Amniotic epithelial cell (primary cell): ENCODE measurements around the gene DSC3.

Experiments used
- DNase-seq: peaks from one replicate; pipeline ENCODE4 v3.0.0-alpha.2; 2010; ENCODE audit warnings: low read depth

DSC3 gene

GRCh38 chr18:31042406-31043181 lies at the start of gene DSC3:
TSS of gene DSC3 (minus strand) at chr18:31042742. CDS start at chr18:31042660, 82 bp downstream.
- DNase-seq, result peak; percentile 85

- no peak for DNase-seq
Observed at GRCh38 chr18:31091350-31091749, 48.8 kb upstream of the DSC3 start.

DNA sequence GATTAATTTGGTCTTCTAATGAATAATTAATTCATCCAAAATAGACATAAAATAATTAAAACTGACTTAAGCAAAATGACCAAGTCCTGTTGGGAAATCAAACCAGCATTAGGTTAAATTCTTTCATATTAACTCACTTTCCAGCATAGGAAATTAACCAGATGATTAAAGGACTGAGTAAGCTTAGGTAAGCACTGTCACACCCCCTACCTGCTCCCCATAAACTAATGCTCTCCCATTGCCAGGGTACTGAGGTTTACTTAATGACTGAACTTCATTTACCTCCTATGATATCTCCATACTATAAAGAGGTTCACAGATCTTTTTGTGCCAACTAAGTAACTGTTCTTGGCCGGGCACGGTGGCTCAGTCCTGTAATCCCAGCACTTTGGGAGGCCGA lies 46.0 kb upstream of the DSC3 start:
- no peak for DNase-seq

GRCh38 chr18:31079973-31080372 lies 37.4 kb upstream of the DSC3 start:
- no peak for DNase-seq

DNA sequence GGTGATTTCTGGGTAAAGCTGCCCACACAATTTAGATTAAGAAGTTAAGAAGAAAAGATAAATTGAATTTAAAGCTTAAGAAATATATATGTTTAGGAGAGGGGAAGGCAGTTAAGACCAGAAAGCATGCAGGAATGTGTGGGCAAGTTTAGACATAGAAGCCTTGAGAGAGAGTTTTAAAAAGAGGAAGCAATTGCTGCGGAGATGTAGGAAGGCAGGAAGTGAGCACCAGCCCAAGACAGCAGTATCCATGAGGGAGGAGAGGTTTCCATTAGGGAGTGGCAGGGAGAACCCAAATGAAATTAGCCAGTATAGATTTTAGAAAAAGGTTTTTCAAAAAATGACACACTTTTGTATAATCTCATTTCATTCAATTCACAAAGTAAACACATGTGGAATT lies 35.3 kb upstream of the DSC3 start:
- DNase-seq, result no peak

DNA sequence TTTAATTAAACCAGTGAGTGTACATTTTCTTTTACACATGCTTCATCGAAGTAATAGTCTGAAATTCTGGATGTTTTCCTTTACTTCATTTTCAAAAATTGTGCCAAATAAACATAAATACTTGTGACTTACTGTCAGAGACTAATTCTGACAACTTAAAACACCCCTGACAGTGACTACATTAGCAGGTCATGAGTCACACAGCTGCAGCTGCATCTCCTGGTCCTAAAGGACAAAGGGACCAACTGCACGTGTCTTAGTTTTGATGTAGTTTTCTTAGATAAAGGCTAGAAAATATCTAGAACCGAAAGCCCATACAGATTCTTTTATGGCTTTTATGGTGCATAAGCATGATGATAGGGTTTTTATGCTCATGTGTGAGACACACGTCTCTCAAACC lies 29.6 kb upstream of the DSC3 start:
- DNase-seq, result no peak

DNA sequence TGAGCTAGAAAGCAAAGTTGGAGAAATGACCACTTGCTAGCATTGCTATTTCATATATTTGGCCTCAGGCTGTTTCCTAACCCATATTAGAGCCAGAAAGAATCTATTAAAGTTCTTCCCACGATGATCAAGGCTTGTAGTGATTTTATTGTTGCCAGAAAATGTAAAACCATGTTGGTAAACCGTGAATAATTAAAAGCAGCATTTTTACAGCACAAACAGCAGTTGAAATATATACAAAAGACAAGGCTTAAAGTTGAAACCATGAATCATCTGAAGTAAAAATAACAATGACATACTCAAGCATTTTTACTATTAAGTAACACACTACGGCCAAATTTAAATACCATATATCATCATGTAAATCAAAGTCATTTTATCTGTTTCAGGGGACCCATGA lies 27.7 kb upstream of the DSC3 start:
- DNase-seq, result peak; percentile 50

DNA sequence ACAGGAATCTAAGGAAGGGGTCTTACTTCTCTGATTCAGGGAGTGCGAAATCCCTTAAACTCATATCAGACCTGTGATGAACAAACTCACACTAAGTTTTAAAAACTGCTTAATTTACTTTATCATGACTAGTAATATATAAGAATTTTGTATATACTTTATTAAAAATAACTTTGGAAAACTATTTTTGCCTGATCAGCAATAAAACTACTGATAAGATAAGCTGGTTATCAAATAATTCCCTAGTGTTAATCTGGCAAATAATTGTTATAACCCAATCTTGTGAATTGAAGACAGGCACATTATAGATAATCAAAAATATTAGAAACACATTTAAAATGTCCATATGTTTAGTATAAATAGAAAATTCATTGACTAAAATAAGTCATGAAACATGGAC lies 23.7 kb upstream of the DSC3 start:
- DNase-seq, result no peak

DNA sequence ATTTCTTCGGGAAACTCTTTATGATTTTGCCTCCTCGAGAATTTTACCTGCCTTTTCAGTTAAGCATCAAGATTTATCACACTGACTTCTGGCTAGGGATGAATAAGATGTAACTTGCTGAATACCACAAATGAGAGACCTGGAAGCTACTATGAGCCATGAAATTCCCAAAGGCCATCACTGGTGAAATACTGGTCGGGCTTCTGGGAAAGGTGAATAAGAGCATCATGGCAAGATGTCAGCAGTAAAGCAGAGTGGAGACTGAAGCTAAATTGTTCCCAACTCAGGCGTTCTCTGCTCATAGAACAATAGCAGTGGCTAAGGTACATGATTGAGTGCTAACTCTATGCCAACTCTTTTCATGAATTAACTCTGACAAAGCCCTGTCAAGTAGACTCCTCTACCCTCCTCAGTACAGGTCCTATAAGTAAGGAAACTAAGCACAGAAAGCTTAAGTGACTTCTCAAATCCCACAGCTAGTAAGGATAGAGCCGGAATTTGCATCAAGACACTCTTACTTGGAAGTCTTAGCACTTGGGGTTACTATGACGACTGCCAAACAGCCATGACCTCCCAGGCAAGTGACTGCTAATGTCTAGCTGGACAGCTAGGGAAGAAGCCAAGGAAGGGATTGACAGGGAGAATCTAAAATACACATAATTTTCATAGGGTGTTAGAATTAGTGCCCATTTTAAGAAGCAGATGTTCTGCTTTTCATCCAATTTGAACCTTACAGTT lies 22.7 kb upstream of the DSC3 start:
- DNase-seq, result no peak

- peak; percentile 52 for DNase-seq
Observed at GRCh38 chr18:31064130-31064529, 21.6 kb upstream of the DSC3 start.

DNA sequence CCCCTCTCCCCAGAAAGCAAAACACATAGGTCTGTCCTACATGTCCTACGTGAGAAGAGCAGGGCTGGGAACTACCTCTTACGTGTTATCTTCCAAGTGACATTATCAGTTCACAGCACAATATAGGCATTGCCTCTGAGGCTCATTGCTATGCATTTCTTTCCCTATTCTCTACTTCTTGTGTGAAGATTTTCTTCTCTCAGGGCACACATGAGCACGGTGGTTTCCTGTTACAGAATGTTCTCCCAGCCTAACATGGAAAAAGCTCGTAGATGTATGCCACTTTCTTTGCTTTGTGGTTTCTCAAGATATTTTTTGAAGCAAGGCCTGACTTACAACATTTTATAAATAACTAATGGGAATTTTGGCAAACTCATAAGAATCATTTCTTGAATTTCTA lies 19.4 kb upstream of the DSC3 start:
- peak; percentile 73 for DNase-seq

GRCh38 chr18:31058897-31059296 lies 16.4 kb upstream of the DSC3 start:
- no peak for DNase-seq

GRCh38 chr18:31057917-31058316 lies 15.4 kb upstream of the DSC3 start:
- no peak for DNase-seq

DNA sequence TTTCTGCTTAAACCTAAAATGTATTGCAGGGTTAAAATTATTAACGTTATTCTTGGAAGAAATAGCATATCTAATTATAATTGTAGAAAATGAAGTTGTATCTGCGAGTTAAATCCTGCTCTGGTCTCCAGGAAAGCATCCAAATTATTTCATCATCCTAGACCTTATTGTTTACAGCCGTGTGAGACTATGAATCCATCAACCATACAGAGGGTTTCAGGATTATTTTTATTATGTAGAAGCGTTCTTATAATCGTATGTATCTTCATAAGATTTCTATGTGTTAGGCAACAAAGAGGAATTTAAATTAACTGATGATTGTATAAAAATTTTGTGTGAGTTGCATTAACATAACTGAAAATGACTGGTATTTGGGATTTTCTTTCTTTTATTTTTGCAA lies 14.5 kb upstream of the DSC3 start:
- peak; percentile 74 for DNase-seq

DNA sequence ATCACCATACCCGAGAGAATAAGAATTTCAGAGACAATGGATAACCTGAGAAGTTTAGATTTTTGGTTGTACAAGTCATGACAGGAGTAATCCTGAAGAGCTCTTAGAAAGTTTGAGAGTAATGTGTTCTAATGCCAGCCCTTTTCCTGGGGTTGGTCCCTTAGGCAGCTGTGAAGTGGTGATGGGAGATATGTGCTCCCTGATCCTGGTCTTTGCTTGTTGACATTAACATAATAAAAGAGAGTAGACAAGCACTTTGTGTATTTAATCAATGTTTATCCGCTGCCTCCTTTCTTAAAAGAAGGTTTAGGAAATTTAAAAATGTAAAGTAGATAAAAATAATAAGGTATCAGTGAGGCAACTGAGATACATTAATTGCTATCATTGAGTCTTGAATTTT lies 13.8 kb upstream of the DSC3 start:
- no peak for DNase-seq

GRCh38 chr18:31050635-31051034 lies 8.1 kb upstream of the DSC3 start:
- no peak for DNase-seq

DNA sequence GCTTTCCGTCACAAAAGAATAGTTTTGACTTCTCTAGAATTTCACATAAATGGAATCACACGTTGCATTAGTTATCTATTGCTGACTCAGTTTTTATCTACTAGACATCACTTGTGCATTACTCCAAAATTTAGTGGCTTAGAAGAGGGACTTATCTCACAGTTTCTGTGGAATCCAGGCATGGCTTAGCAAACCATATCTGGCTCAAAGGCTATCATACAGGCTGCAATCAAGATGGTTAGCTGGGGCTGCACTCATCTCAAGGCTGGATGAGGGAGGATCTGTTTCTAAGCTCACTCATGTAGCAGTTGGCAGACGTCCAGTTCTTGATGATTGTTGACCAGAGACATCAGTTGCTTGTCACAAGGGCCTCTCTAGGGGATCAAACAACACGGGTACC lies 6.6 kb upstream of the DSC3 start:
- DNase-seq, result peak; percentile 96

- no peak for DNase-seq
Observed at GRCh38 chr18:31048216-31048615, 5.7 kb upstream of the DSC3 start.

DNA sequence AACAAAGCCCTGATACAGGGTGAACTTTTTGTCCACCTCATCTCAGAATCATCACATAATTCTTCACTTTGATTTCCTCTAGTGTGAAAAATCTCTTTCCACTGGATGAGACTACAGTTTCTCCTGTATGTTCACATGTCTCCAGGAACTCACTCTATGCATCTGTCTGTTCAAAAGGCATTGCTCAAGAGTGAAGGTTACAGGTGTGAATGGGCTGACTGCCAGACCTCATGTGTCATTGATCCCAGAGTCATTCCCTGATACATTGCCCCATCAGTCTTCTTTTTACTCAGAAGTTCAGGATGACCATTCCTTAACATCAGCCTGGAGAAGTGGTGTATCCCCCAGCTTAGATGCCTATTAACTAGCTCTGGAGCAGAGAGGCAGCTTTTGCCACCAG lies 4.4 kb upstream of the DSC3 start:
- DNase-seq, result no peak

DNA sequence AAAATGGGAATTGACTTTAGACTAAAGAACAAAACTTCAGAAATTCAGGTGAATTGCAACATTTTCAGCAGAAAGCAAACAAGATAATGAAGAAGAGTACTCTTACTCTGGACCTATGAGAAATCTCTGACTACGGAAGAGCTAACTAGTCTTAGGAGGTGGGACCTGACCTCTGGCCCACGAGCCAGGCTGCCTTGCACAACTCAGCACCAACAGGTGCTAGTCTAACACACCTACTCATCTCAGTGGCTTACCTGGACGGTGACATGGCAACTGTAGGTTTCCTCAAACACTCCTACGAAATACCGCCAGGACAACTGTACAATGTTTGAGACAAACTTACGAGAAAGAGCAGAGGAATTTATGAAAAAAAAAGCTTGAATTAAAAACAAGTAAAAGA lies 3.1 kb upstream of the DSC3 start:
- no peak for DNase-seq

DNA sequence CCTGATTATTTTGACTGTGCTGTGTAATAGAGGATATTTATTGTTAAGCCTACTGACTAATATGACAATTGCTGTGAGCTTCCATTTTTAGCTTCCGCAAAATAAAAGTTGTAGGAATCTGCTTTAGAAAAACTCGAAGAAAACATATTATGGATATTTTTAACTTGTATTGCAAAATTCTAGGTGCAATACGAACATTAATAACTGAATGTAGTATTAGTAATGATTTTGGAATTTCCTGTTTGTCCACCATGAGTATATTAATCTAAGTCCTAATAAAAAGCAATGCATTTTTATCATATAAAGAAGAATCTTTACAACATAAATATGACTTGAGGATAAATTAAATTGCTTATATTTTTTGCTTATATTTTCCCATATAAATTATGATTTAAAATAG lies 2.4 kb upstream of the DSC3 start:
- peak; percentile 79 for DNase-seq

DNA sequence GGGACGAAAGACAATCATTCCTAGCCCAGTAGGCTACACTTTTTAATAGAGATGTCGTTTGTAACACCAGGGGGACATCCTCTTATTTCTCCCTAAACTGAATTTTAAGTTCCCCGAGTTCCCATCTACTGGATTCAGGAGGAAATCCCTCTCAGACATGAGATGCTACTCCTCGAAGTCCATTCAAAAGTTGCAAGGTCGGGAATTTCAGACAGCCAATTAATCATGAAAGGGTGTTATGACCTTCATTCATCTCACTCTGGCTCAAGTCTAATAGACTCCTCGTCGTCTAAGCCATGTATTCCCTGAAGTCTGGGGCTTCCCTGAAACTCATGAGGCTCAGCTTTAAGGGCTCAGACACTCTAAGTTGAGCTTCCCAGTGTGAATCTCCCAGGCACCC lies 1.2 kb upstream of the DSC3 start:
- no peak for DNase-seq

GRCh38 chr18:31042084-31042405 lies 497 bp downstream of the DSC3 start:
- no peak for DNase-seq
